ENCODE results near the gene BLCAP. TPM values are rescaled to one million over a fixed set of nuclear protein-coding genes. Genes with fewer than 3 reads are reported as not detected.

BLCAP gene
- total RNA-seq, 2 donors from 2014 or later: 24.1 to 44.8 TPM

DNA sequence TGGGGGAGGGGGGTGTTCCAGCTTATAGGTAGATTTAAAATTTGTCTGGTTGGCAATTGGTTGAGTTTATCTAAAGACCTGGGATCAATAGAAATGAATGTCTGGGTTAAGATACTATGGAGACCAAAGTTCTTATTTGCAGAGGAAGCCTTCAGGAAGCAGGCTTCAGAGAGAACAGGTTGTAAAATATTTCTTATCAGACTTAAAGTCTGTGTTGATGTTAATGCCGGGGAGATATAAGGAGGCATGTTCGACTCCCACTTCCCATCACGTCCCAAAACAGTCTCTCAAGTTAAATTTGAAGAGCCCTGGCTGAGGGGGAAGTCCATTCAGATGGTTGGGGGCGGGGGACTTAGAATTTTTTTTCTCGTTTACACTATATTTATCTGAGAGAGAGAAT is 12.3 kb upstream of the BLCAP start:
- TF ChIP-seq, protein P1, sequence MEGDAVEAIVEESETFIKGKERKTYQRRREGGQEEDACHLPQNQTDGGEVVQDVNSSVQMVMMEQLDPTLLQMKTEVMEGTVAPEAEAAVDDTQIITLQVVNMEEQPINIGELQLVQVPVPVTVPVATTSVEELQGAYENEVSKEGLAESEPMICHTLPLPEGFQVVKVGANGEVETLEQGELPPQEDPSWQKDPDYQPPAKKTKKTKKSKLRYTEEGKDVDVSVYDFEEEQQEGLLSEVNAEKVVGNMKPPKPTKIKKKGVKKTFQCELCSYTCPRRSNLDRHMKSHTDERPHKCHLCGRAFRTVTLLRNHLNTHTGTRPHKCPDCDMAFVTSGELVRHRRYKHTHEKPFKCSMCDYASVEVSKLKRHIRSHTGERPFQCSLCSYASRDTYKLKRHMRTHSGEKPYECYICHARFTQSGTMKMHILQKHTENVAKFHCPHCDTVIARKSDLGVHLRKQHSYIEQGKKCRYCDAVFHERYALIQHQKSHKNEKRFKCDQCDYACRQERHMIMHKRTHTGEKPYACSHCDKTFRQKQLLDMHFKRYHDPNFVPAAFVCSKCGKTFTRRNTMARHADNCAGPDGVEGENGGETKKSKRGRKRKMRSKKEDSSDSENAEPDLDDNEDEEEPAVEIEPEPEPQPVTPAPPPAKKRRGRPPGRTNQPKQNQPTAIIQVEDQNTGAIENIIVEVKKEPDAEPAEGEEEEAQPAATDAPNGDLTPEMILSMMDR (IDR thresholded peaks at IDR 0.05): no peak
- TF ChIP-seq POLR2A (IDR thresholded peaks at IDR 0.05): no peak
- 22 to 41% methylated on average over 5 of the region's 5 CpGs for WGBS, 2 donors
- DNase-seq: no peak
- intact Hi-C loops (cut with DNase I): no loop called here
- Histone ChIP-seq H3K27ac (no peak overlapping the region), H3K4me1 (no peaks in the 10 kb centered on the region), H3K9me3 (no peaks in the 10 kb centered on the region), H3K36me3 (replicated peaks in 1 of 2; ENCODE audit: insufficient read depth in 1 of 2, low read depth in 2 of 2) (no peaks in the 10 kb centered on the region), H3K27me3 (no peaks in the 10 kb centered on the region), H3K4me3 (no peak overlapping the region)
- ATAC-seq: no peak

DNA sequence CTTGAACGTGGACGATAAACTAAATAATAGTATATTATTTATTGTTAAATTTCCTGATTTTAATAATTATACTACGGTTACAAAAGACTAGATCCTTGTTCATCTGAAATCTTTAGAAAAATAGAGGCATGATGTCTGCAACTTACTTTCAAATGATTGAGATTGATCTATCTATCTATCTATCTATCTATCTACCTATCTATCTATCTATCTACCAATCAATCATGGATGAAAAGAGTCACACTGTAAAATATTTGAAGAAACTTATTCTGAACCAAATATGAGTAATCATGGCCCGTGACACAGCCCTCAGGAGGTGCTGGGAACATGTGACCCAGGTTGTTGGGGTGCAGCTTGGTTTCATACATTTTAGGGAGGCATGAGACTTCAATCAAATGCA is 11.7 kb upstream of the BLCAP start:
- WGBS, 2 donors: 72 to 75% methylated on average over 4 of the region's 4 CpGs
- Histone ChIP-seq H3K4me3 (no peak overlapping the region), H3K9me3 (no peaks in the 10 kb centered on the region), H3K4me1 (no peaks in the 10 kb centered on the region), H3K27ac (no peak overlapping the region), H3K36me3 (replicated peaks in 1 of 2; ENCODE audit: insufficient read depth in 1 of 2, low read depth in 2 of 2) (no peaks in the 10 kb centered on the region), H3K27me3 (no peaks in the 10 kb centered on the region)
- intact Hi-C loops (cut with DNase I): no loop called here
- TF ChIP-seq, protein P1 (IDR thresholded peaks at IDR 0.05): no peak
- no peak for TF ChIP-seq POLR2A (IDR thresholded peaks at IDR 0.05)
- no peak for ATAC-seq
- no peak for DNase-seq

DNA sequence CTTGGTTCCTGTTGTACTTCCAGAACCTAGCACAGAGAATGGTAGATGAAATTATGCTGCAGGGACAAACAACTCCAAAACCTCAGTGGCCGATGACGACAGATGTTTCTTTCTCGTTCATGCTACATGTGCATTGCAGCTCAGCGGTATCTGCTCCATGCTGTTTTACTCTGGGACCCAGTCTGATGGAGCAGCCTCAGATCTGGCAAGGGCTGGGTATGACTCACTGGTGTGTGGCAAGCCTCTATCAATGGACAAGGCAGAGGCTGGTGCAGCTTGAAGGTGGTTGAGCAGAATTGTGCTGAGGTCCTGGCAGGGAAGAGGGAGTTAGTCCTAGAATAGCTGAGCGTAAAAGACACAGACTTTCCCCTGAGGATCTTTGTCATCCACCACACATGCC is 10.3 kb upstream of the BLCAP start:
- WGBS, 2 donors: 73 to 86% methylated on average over 5 of the region's 5 CpGs
- H3K4me3 ChIP-seq: no peak overlapping the region
- intact Hi-C loops (cut with DNase I): no loop called here
- ATAC-seq: no peak
- no peaks in the 10 kb centered on the region for H3K4me1 ChIP-seq
- no peak overlapping the region for H3K27ac ChIP-seq
- H3K36me3 ChIP-seq (replicated peaks in 1 of 2; ENCODE audit: insufficient read depth in 1 of 2, low read depth in 2 of 2): no peaks in the 10 kb centered on the region
- H3K27me3 ChIP-seq: no peaks in the 10 kb centered on the region
- no peaks in the 10 kb centered on the region for H3K9me3 ChIP-seq
- no peak for TF ChIP-seq POLR2A (IDR thresholded peaks at IDR 0.05)
- TF ChIP-seq, protein P1 (IDR thresholded peaks at IDR 0.05): no peak
- DNase-seq: no peak

DNA sequence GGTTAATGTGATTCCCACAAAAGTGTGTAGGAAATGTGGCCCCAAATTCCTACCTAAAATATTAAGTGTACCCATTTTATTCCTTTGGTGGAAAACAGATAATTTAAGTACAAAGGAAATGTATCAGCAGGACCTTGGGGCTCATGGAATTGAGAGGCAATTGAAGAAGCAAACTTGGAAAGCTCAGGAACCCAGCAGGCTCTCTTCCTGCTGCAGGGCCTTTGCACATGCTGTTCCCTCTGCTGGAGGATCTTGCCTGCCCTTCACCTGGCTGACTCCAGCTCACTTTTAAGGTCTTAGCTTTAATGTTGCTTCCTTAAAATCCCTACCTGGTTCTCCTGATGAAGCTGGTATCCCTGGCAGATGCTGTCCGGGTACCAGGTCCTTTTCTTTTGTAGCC is 9.8 kb upstream of the BLCAP start:
- 78 to 79% methylated on average over 1 of the region's 1 CpG for WGBS, 2 donors
- TF ChIP-seq, protein P1 (IDR thresholded peaks at IDR 0.05): no peak
- no peak for TF ChIP-seq POLR2A (IDR thresholded peaks at IDR 0.05)
- Histone ChIP-seq H3K27ac (no peak overlapping the region), H3K27me3 (no peaks in the 10 kb centered on the region), H3K9me3 (no peaks in the 10 kb centered on the region), H3K36me3 (replicated peaks in 1 of 2; ENCODE audit: insufficient read depth in 1 of 2, low read depth in 2 of 2) (no peaks in the 10 kb centered on the region), H3K4me3 (no peak overlapping the region), H3K4me1 (no peaks in the 10 kb centered on the region)
- DNase-seq: no peak
- intact Hi-C loops (cut with DNase I): no loop called here
- no peak for ATAC-seq

GRCh38 chr20:37535443-37536132 is 7.9 kb upstream of the BLCAP start:
- TF ChIP-seq, protein P1 (IDR thresholded peaks at IDR 0.05): no peak
- TF ChIP-seq POLR2A (IDR thresholded peaks at IDR 0.05): no peak
- intact Hi-C loops (cut with DNase I): no loop called here
- Histone ChIP-seq H3K27me3 (no peaks in the 10 kb centered on the region), H3K4me1 (no peaks in the 10 kb centered on the region), H3K36me3 (replicated peaks in 1 of 2; ENCODE audit: insufficient read depth in 1 of 2, low read depth in 2 of 2) (no peaks in the 10 kb centered on the region), H3K4me3 (no peak overlapping the region), H3K27ac (no peak overlapping the region), H3K9me3 (no peaks in the 10 kb centered on the region)
- ATAC-seq: no peak
- DNase-seq: no peak
- WGBS, 2 donors: 45 to 55% methylated on average over 10 of the region's 10 CpGs
